Measurements from ENCODE around the gene MDM4. TPM values are rescaled to one million over a fixed set of nuclear protein-coding genes. Genes with fewer than 3 reads are reported as not detected.
"Not testable (repeated sequence)": the region's sequence is repeated elsewhere in the genome, so short reads cannot be mapped to it uniquely, and the experiment has no call there.

MDM4 gene
- total RNA-seq, 2 experiments from 2014 or later: 120 to 282 TPM

- no TSS peak for BruUV-seq (replicated peaks)
- intact Hi-C loops (cut with micrococcal nuclease; ENCODE audit: unreplicated experiment): loop anchor here (1.0 to 10.0 kb wide), 3 partner anchors 8 to 802 kb away; no protein-coding TSS in a partner anchor
- Histone ChIP-seq H3K4me1 (ENCODE audit: insufficient read depth, low read length, poor library complexity, severe bottlenecking) (peaks cover 79% of the 10 kb centered on the region), H3K4me3 (ENCODE audit: low read depth, low read length, poor library complexity, severe bottlenecking) (peak overlapping the region; percentile 53), H3K79me2 (ENCODE audit: insufficient read depth, low read depth, low read length) (peaks cover 19% of the 10 kb centered on the region), H3K9me2 (ENCODE audit: insufficient read depth, low read length) (no peaks in the 10 kb centered on the region), H3K9me3 (ENCODE audit: low read length) (peaks cover 9% of the 10 kb centered on the region; the same call in 1 of the 2 replicates), H4K20me1 (ENCODE audit: insufficient read depth, low read length) (no peaks in the 10 kb centered on the region), H3K27ac (ENCODE audit: low read depth, low read length, poor library complexity, severe bottlenecking) (peak overlapping the region; percentile 100), H2AFZ (ENCODE audit: low read length) (no peak overlapping the region; the same call in 1 of the 2 replicates), H3K4me2 (ENCODE audit: low read length) (peak overlapping the region; percentile 85), H3K36me3 (ENCODE audit: insufficient read depth, low read length) (peaks cover 18% of the 10 kb centered on the region)
- CTCF ChIA-PET (ENCODE audit: unreplicated experiment): interaction anchor here (1.2 kb wide), 1 partner anchor 16 kb away, joined by 6 read pairs; no protein-coding TSS in a partner anchor
- DNase-seq (ENCODE audit: low spot score): peak; percentile 96
- POLR2A ChIA-PET: interaction anchor here (0.6 to 7.6 kb wide), 14 partner anchors 8 to 282 kb away, joined by 3 to 131 read pairs (median 4); no protein-coding TSS in a partner anchor
- TF ChIP-seq EZH2phosphoT487 (IDR thresholded peaks at IDR 0.05; ENCODE audit: borderline replicate concordance, low read depth, low read length) (no peak), CTCF (conservative IDR thresholded peaks at IDR 0.05; ENCODE audit: low read length) (peak; percentile 62; the same call in 1 of the 2 replicates)
Measured at GRCh38 chr1:204513117-204513716, 3.0 kb upstream of the MDM4 start.

- ChIA-PET CTCF (ENCODE audit: unreplicated experiment) (interaction anchor here (0.5 to 1.3 kb wide), 3 partner anchors 11 to 1255 kb away, joined by 3 to 12 read pairs (median 4); no protein-coding TSS in a partner anchor), POLR2A (interaction anchor here (0.6 to 7.6 kb wide), 19 partner anchors 9 to 1235 kb away, joined by 3 to 131 read pairs (median 5); no protein-coding TSS in a partner anchor)
- no TSS peak for BruUV-seq (replicated peaks)
- Histone ChIP-seq H3K4me2 (ENCODE audit: low read length) (peak overlapping the region; percentile 85), H3K4me1 (ENCODE audit: insufficient read depth, low read length, poor library complexity, severe bottlenecking) (peaks cover 82% of the 10 kb centered on the region), H3K36me3 (ENCODE audit: insufficient read depth, low read length) (peaks cover 34% of the 10 kb centered on the region), H2AFZ (ENCODE audit: low read length) (peak overlapping the region; percentile 0; the same call in 1 of the 2 replicates), H3K4me3 (ENCODE audit: low read depth, low read length, poor library complexity, severe bottlenecking) (peak overlapping the region; percentile 88), H4K20me1 (ENCODE audit: insufficient read depth, low read length) (no peaks in the 10 kb centered on the region), H3K9me2 (ENCODE audit: insufficient read depth, low read length) (no peaks in the 10 kb centered on the region), H3K9me3 (ENCODE audit: low read length) (peaks cover 22% of the 10 kb centered on the region; the same call in 1 of the 2 replicates), H3K79me2 (ENCODE audit: insufficient read depth, low read depth, low read length) (peaks cover 36% of the 10 kb centered on the region), H3K27ac (ENCODE audit: low read depth, low read length, poor library complexity, severe bottlenecking) (peak overlapping the region; percentile 100)
- DNase-seq (ENCODE audit: low spot score): peak; percentile 74
- intact Hi-C loops (cut with micrococcal nuclease; ENCODE audit: unreplicated experiment): loop anchor here (5.0 to 10.0 kb wide), 3 partner anchors 770 to 1223 kb away; no protein-coding TSS in a partner anchor
- TF ChIP-seq CTCF (conservative IDR thresholded peaks at IDR 0.05; ENCODE audit: low read length): no peak
- no peak for TF ChIP-seq EZH2phosphoT487 (IDR thresholded peaks at IDR 0.05; ENCODE audit: borderline replicate concordance, low read depth, low read length)
Measured at GRCh38 chr1:204514828-204515227, 1.4 kb upstream of the MDM4 start.

GRCh38 chr1:204517382-204517781, 1.2 kb downstream of the MDM4 start:
- not testable (repeated sequence) for DNase-seq (ENCODE audit: low spot score); H2AFZ ChIP-seq (ENCODE audit: low read length); H4K20me1 ChIP-seq (ENCODE audit: insufficient read depth, low read length); H3K9me2 ChIP-seq (ENCODE audit: insufficient read depth, low read length); BruUV-seq (replicated peaks)
- intact Hi-C loops (cut with micrococcal nuclease; ENCODE audit: unreplicated experiment): loop anchor here (5.0 to 10.0 kb wide), 3 partner anchors 767 to 1225 kb away; no protein-coding TSS in a partner anchor
- H3K9me3 ChIP-seq (ENCODE audit: low read length): peaks cover 15% of the 10 kb centered on the region; the same call in 1 of the 2 replicates
- peak overlapping the region; percentile 88 for H3K4me3 ChIP-seq (ENCODE audit: low read depth, low read length, poor library complexity, severe bottlenecking)
- H3K27ac ChIP-seq (ENCODE audit: low read depth, low read length, poor library complexity, severe bottlenecking): peak overlapping the region; percentile 100
- ChIA-PET POLR2A (interaction anchor here (0.5 to 7.6 kb wide), 8 partner anchors 8 to 1162 kb away, joined by 3 to 131 read pairs (median 4); no protein-coding TSS in a partner anchor), CTCF (ENCODE audit: unreplicated experiment) (interaction anchor here (1.1 kb wide), 1 partner anchor 246 kb away, joined by 3 read pairs; no protein-coding TSS in a partner anchor)
- peaks cover 55% of the 10 kb centered on the region for H3K79me2 ChIP-seq (ENCODE audit: insufficient read depth, low read depth, low read length)
- H3K4me2 ChIP-seq (ENCODE audit: low read length): peak overlapping the region; percentile 85
- peaks cover 85% of the 10 kb centered on the region for H3K4me1 ChIP-seq (ENCODE audit: insufficient read depth, low read length, poor library complexity, severe bottlenecking)
- peaks cover 42% of the 10 kb centered on the region for H3K36me3 ChIP-seq (ENCODE audit: insufficient read depth, low read length)

Measured in OCI-LY7 (cell line).